CD4-positive, alpha-beta T cell treated with Interleukin-10 for 1 hour (primary cell): ENCODE data around the gene C1R.
"Not testable (repeated sequence)": the region's sequence is repeated elsewhere in the genome, so short reads cannot be mapped to it uniquely, and the experiment has no call there.

Source experiments
- DNase-seq: peaks from one replicate; pipeline ENCODE4 v3.0.0-alpha.2; 2020

Gene C1R

GRCh38 chr12:7118881-7119280 is 26.6 kb upstream of the C1R start:
- DNase-seq, result no peak

- DNase-seq, result no peak
These were observed 25.4 kb upstream of the C1R start for GRCh38 chr12:7117670-7118069.

- DNase-seq, result no peak
These were observed 24.7 kb upstream of the C1R start for GRCh38 chr12:7116916-7117315.

- no peak for DNase-seq
These were observed 24.0 kb upstream of the C1R start for GRCh38 chr12:7116196-7116595.

GRCh38 chr12:7114851-7115250 is 22.6 kb upstream of the C1R start:
- DNase-seq, result no peak

GRCh38 chr12:7114008-7114407 is 21.8 kb upstream of the C1R start:
- no peak for DNase-seq

GRCh38 chr12:7113389-7113871 is 21.2 kb upstream of the C1R start:
- peak; percentile 77 for DNase-seq

- no peak for DNase-seq
These were observed 19.8 kb upstream of the C1R start for GRCh38 chr12:7112041-7112440.

GRCh38 chr12:7110661-7111060 is 18.4 kb upstream of the C1R start:
- DNase-seq, result no peak

GRCh38 chr12:7109572-7109920 is 17.3 kb upstream of the C1R start:
- no peak for DNase-seq

- peak; percentile 82 for DNase-seq
These were observed 16.7 kb upstream of the C1R start, which contains the start of gene C1RL for GRCh38 chr12:7108796-7109571. C1RL (minus strand) TSS chr12:7109214; CDS start chr12:7109180, 34 bp downstream.

GRCh38 chr12:7108003-7108795 is 16.0 kb upstream of the C1R start:
- peak; percentile 79 for DNase-seq

GRCh38 chr12:7107636-7108002 is 15.4 kb upstream of the C1R start:
- no peak for DNase-seq

- not testable (repeated sequence) for DNase-seq
These were observed 14.9 kb upstream of the C1R start for GRCh38 chr12:7107181-7107580.

GRCh38 chr12:7106082-7106481 is 13.8 kb upstream of the C1R start:
- DNase-seq, result no peak

- DNase-seq, result no peak
These were observed 11.8 kb upstream of the C1R start for GRCh38 chr12:7103837-7104584.

GRCh38 chr12:7102582-7102981 is 10.3 kb upstream of the C1R start:
- no peak for DNase-seq

- DNase-seq, result no peak
These were observed 9.5 kb upstream of the C1R start for GRCh38 chr12:7101694-7102131.

GRCh38 chr12:7101047-7101693 is 8.9 kb upstream of the C1R start:
- no peak for DNase-seq

- DNase-seq, result no peak
These were observed 8.0 kb upstream of the C1R start for GRCh38 chr12:7100239-7100638.

- no peak for DNase-seq
These were observed 7.2 kb upstream of the C1R start for GRCh38 chr12:7099290-7099996.

GRCh38 chr12:7096979-7097378 is 4.7 kb upstream of the C1R start:
- no peak for DNase-seq
